ENCODE measurements around the gene VOPP1. TPM values are rescaled to one million over a fixed set of nuclear protein-coding genes. Genes with fewer than 3 reads are reported as not detected.

VOPP1 gene
- total and polyA plus RNA-seq, 2 of the 13 experiments (the other 11 are each of a cell fraction or from before 2014, with no cell fraction given) = 21.8 to 55.3 TPM

DNA sequence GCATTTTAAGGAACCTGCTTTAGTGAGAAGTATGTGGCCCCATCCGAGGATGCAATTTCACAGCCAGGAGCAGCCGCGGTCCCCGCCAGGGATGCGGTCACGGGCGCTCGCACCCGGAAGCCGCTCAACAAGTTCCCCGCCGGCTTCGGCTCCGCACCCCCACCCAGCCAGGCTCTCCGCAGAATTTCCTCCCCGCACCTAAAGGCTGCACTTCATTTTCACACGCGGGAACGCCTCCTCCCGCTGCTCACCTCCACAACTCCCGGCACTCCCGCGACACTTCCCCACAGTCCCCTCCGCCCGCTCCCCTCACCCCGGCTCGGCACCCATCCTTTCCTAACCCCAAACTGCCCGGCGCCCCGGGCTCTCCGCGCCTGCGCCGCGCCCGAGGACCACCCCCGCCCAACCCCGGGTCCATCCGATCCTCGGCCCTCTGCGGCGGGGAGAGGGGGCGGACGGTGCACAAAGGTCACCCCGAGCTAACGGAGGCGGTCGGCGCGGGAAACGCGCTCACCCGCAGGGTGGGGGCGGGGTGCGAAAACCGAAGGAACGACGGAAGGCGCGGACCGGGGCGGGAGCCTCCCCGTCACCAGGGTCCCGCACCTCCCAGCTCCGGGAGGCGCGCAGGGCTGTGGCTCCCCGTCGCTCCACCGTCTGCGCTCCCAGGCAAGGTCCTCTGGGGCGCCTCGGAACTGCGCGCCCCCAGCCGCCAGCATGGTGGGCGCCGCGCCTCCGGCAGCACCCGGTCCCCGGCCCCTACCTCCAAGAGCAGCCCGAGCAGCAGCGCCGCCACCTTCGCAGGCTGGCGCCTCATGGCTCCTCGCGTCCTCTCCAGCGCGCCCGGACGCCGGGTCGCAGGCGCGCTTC lies 558 bp downstream of the VOPP1 start (continued):
- TF ChIP-seq, protein P1, sequence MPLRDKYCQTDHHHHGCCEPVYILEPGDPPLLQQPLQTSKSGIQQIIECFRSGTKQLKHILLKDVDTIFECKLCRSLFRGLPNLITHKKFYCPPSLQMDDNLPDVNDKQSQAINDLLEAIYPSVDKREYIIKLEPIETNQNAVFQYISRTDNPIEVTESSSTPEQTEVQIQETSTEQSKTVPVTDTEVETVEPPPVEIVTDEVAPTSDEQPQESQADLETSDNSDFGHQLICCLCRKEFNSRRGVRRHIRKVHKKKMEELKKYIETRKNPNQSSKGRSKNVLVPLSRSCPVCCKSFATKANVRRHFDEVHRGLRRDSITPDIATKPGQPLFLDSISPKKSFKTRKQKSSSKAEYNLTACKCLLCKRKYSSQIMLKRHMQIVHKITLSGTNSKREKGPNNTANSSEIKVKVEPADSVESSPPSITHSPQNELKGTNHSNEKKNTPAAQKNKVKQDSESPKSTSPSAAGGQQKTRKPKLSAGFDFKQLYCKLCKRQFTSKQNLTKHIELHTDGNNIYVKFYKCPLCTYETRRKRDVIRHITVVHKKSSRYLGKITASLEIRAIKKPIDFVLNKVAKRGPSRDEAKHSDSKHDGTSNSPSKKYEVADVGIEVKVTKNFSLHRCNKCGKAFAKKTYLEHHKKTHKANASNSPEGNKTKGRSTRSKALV (CRISPR knock-in tag; IDR thresholded peaks at IDR 0.05) = peak; percentile 80
- TF ChIP-seq SRSF1 (optimal IDR thresholded peaks at IDR 0.05; ENCODE audit: low read depth, low read length) (peak; percentile 45), PHF21A (CRISPR knock-in tag; IDR thresholded peaks at IDR 0.05) (peak; percentile 55), KLF12 (CRISPR knock-in tag; IDR thresholded peaks at IDR 0.05; ENCODE audit: borderline replicate concordance) (no peak), CAMTA2 (CRISPR knock-in tag; IDR thresholded peaks at IDR 0.05; ENCODE audit: borderline replicate concordance) (no peak), ZNF3 (CRISPR knock-in tag; IDR thresholded peaks at IDR 0.05) (no peak), RNF2 (conservative IDR thresholded peaks at IDR 0.05; ENCODE audit: low read depth) (peak; percentile 62; the same call in 1 of the 2 replicates), ZNF12 (CRISPR knock-in tag; IDR thresholded peaks at IDR 0.05) (no peak), ZNF879 (CRISPR knock-in tag; IDR thresholded peaks at IDR 0.05) (0 out of 2 replicates have a peak, but pooled peaks have one; percentile 76), KLF9 (CRISPR knock-in tag; IDR thresholded peaks at IDR 0.05; ENCODE audit: low read depth) (no peak), SALL1 (CRISPR knock-in tag; IDR thresholded peaks at IDR 0.05) (peak; percentile 57; the same call in 1 of the 2 replicates), ERF (CRISPR knock-in tag; IDR thresholded peaks at IDR 0.05) (0 out of 2 replicates have a peak, but pooled peaks have one; percentile 15), MIER2 (CRISPR knock-in tag; IDR thresholded peaks at IDR 0.05) (no peak), CCAR2 (optimal IDR thresholded peaks at IDR 0.05; ENCODE audit: low read depth, low read length) (no peak), ZNF354B (CRISPR knock-in tag; IDR thresholded peaks at IDR 0.05) (no peak), ZNF883 (CRISPR knock-in tag; IDR thresholded peaks at IDR 0.05; ENCODE audit: not compliant biosample characterization) (no peak), GTF2F1 (IDR thresholded peaks at IDR 0.05; ENCODE audit: low read length) (no peak), REXO4 (CRISPR knock-in tag; IDR thresholded peaks at IDR 0.05; ENCODE audit: borderline replicate concordance) (no peak), REL (CRISPR knock-in tag; conservative IDR thresholded peaks at IDR 0.05) (peak; percentile 66; the same call in 1 of the 2 replicates), ADNP (CRISPR knock-in tag; IDR thresholded peaks at IDR 0.05) (no peak), ATF7-NPFF (CRISPR knock-in tag; IDR thresholded peaks at IDR 0.05; ENCODE audit: low read depth) (peak; percentile 67; the same call in 1 of the 2 replicates), REPIN1 (CRISPR knock-in tag; IDR thresholded peaks at IDR 0.05; ENCODE audit: borderline replicate concordance, low read depth) (no peak), ZSCAN22 (CRISPR knock-in tag; IDR thresholded peaks at IDR 0.05) (no peak), ZNF816 (CRISPR knock-in tag; IDR thresholded peaks at IDR 0.05; ENCODE audit: borderline replicate concordance) (no peak)
- TF ChIP-seq, protein P2, sequence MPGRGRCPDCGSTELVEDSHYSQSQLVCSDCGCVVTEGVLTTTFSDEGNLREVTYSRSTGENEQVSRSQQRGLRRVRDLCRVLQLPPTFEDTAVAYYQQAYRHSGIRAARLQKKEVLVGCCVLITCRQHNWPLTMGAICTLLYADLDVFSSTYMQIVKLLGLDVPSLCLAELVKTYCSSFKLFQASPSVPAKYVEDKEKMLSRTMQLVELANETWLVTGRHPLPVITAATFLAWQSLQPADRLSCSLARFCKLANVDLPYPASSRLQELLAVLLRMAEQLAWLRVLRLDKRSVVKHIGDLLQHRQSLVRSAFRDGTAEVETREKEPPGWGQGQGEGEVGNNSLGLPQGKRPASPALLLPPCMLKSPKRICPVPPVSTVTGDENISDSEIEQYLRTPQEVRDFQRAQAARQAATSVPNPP (CRISPR knock-in tag; IDR thresholded peaks at IDR 0.05) = no peak
- TF ChIP-seq, protein P3, sequence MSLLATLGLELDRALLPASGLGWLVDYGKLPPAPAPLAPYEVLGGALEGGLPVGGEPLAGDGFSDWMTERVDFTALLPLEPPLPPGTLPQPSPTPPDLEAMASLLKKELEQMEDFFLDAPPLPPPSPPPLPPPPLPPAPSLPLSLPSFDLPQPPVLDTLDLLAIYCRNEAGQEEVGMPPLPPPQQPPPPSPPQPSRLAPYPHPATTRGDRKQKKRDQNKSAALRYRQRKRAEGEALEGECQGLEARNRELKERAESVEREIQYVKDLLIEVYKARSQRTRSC (CRISPR knock-in tag; IDR thresholded peaks at IDR 0.05; ENCODE audit: low read depth) = no peak
- TF ChIP-seq, protein P4, sequence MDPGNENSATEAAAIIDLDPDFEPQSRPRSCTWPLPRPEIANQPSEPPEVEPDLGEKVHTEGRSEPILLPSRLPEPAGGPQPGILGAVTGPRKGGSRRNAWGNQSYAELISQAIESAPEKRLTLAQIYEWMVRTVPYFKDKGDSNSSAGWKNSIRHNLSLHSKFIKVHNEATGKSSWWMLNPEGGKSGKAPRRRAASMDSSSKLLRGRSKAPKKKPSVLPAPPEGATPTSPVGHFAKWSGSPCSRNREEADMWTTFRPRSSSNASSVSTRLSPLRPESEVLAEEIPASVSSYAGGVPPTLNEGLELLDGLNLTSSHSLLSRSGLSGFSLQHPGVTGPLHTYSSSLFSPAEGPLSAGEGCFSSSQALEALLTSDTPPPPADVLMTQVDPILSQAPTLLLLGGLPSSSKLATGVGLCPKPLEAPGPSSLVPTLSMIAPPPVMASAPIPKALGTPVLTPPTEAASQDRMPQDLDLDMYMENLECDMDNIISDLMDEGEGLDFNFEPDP (CRISPR knock-in tag; conservative IDR thresholded peaks at IDR 0.05) = no peak

All from HepG2 (cell line).